Sigmoid colon (tissue), 7 donors: ENCODE measurements around the gene PCED1B. TPM values are rescaled to one million over a fixed set of nuclear protein-coding genes. Genes with fewer than 3 reads are reported as not detected.
"Not testable (repeated sequence)": the region's sequence is repeated elsewhere in the genome, so short reads cannot be mapped to it uniquely, and the experiment has no call there.

Experiments used
- DNase-seq: peaks from one replicate; pipeline ENCODE4 v3.0.0-alpha.2; 2019
- H3K27ac ChIP-seq, 4 donors: fragments of 200-600 bp; sonication (generic); one replicate each; pipeline ENCODE4 v1.5.1; 2016 to 2019; ENCODE audit warnings: mild to moderate bottlenecking in 1 of 4
- H3K27me3 ChIP-seq, 3 donors: fragments of 200-600 bp; sonication (generic); one replicate each; pipeline ENCODE4 v1.5.1; 2019; ENCODE audit warnings: mild to moderate bottlenecking in 1 of 3
- H3K36me3 ChIP-seq, 4 donors: fragments of 200-600 bp; sonication (generic); one replicate each; pipeline ENCODE4 v1.5.1; 2016 to 2019
- H3K4me1 ChIP-seq, 4 donors: fragments of 200-600 bp; sonication (generic); one replicate each; pipeline ENCODE4 v1.5.1; 2017 to 2019
- H3K4me3 ChIP-seq, 4 donors: fragments of 200-600 bp; sonication (generic); one replicate each; pipeline ENCODE4 v1.5.1; 2017 to 2019; ENCODE audit warnings: mild to moderate bottlenecking in 2 of 4, moderate library complexity in 1 of 4
- H3K9me3 ChIP-seq, 4 donors: fragments of 200-600 bp in 3 of 4; sonication (generic) in 3 of 4; one replicate each; pipeline versions ENCODE4 v1.5.1 to v1.6.1; 2013 to 2019
- CTCF ChIP-seq, 4 experiments: fragments of 450-650 bp in 3 of 4; fragments of 200-600 bp in 1 of 4; IDR thresholded peaks; one replicate each; pipeline ENCODE4 v1.5.1; 2016 to 2019; ENCODE audit warnings: antibody characterized with exemption in 4 of 4, mild to moderate bottlenecking in 3 of 4, moderate library complexity in 2 of 4
- EP300 ChIP-seq, 4 donors: sonication (generic); formaldehyde crosslinking; IDR thresholded peaks; one replicate each; pipeline ENCODE4 v1.6.1; 2017; ENCODE audit warnings: antibody characterized with exemption in 4 of 4
- POLR2A ChIP-seq, 2 donors: fragments of 450-650 bp; IDR thresholded peaks; one replicate each; pipeline ENCODE4 v1.6.1; 2016; ENCODE audit warnings: antibody characterized with exemption in 2 of 2, mild to moderate bottlenecking in 2 of 2, moderate library complexity in 2 of 2
- POLR2AphosphoS5 ChIP-seq, 4 donors: sonication (generic); formaldehyde crosslinking; IDR thresholded peaks; one replicate each; pipeline ENCODE4 v1.6.1; 2017; ENCODE audit warnings: antibody characterized with exemption in 4 of 4
- WGBS, 2 donors: extraction: QIAGEN DNeasy Blood & Tissue Kit; methylation state at CpG; one replicate each; pipeline ENCODE4 v1.1.7; 2013; 5-methylcytosine and 5-hydroxymethylcytosine counted together
- intact Hi-C: fragments of 100-400 bp; cut with DNase I; formaldehyde crosslinking; loops from one replicate; pipeline ENCODE4 v1.15.1; 2023
- polyA plus RNA-seq, 3 donors: library from polyadenylated mRNA; stranded (reverse); fragments of 200-250 nt; gene quantifications; one replicate each; pipeline ENCODE4 v1.2.3, GENCODE V29; 2013
- total RNA-seq, 4 donors: library from RNA; depleted of rRNA; stranded (reverse); fragments of >200 nt; gene quantifications; one replicate each; pipeline ENCODE4 v1.1.0, GENCODE V29; 2016
- donor health status: healthy with polysubstance abuse.
- donor health status: Bipolar disorder and iron deficiency.
- donor health status: healthy.

PCED1B gene
- total and polyA plus RNA-seq, 7 donors: 1.2 to 11.9 (median 5.7) TPM

DNA sequence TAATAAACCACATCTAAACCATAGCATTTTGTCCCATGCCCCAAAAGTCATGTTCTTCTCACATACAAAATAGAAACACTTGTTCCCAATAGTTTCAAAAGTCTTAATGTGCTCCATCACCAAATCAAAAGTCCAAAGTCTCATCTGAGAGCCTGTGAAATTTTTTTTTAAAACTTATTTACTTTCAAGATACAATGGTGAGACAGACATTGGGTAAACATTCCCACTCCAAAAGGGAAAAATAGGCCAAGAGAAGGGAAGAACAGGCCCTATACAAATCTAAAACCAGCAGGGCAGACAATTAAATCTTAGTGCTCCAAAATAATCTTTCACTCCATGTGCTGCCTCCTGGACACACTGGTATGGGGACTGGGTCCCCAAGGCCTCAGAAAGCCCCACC lies 84.7 kb downstream of the PCED1B start:
- H3K27me3 ChIP-seq: no peaks in the 10 kb centered on the region
- no peaks in the 10 kb centered on the region for H3K36me3 ChIP-seq
- H3K9me3 ChIP-seq: peaks cover 0 to 3% (median 0%) of the 10 kb centered on the region in 4 donors
- intact Hi-C loops: no loop called here
- no peak overlapping the region for H3K27ac ChIP-seq
- no peak overlapping the region for H3K4me3 ChIP-seq
- TF ChIP-seq EP300 (IDR thresholded peaks at IDR 0.05) (no peak), CTCF (IDR thresholded peaks at IDR 0.05) (no peak), POLR2AphosphoS5 (IDR thresholded peaks at IDR 0.05) (no peak)
- DNase-seq: no peak
- peaks cover 0 to 15% (median 2%) of the 10 kb centered on the region in 4 donors for H3K4me1 ChIP-seq

GRCh38 chr12:47164724-47165439 lies 85.5 kb downstream of the PCED1B start:
- intact Hi-C loops: no loop called here
- Histone ChIP-seq H3K36me3 (no peaks in the 10 kb centered on the region), H3K27ac (no peak overlapping the region), H3K9me3 (peaks cover 0 to 3% (median 0%) of the 10 kb centered on the region in 4 donors), H3K4me3 (no peak overlapping the region), H3K4me1 (peaks cover 0 to 15% (median 2%) of the 10 kb centered on the region in 4 donors), H3K27me3 (no peaks in the 10 kb centered on the region)
- TF ChIP-seq POLR2A (IDR thresholded peaks at IDR 0.05) (no peak), CTCF (IDR thresholded peaks at IDR 0.05) (no peak), POLR2AphosphoS5 (IDR thresholded peaks at IDR 0.05) (no peak), EP300 (IDR thresholded peaks at IDR 0.05) (no peak)
- no peak for DNase-seq
- 92 to 96% methylated on average over 2 of the region's 2 CpGs for WGBS, 2 donors

- H3K27ac ChIP-seq: no peak overlapping the region
- WGBS, 2 donors: 71 to 72% methylated on average over 5 of the region's 5 CpGs
These were observed 86.5 kb downstream of the PCED1B start for GRCh38 chr12:47165934-47166333.

DNA sequence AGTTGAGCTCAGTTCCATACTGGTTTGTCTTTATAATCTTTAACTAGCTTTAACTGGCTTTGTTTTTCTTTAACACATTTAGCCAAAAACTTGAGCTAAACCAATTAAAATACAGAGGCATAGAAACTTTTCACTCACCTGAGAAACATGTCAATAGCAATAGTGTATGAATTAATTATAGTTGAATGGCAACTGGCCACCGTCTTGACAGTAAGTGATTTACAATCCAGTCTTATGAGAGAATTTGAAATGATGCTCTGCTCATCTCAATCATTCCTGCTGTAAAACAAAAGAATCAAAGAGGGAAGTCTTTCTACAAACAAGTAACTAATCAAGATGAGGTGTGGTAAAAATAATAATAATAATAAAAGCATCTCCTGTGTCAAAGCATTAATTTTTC lies 86.9 kb downstream of the PCED1B start:
- Histone ChIP-seq H3K9me3 (peaks cover 0 to 3% (median 0%) of the 10 kb centered on the region in 4 donors), H3K27ac (no peak overlapping the region), H3K4me3 (no peak overlapping the region), H3K36me3 (no peaks in the 10 kb centered on the region), H3K27me3 (no peaks in the 10 kb centered on the region), H3K4me1 (peaks cover 0 to 15% (median 2%) of the 10 kb centered on the region in 4 donors)
- TF ChIP-seq POLR2AphosphoS5 (IDR thresholded peaks at IDR 0.05): no peak
- no peak for TF ChIP-seq POLR2A (IDR thresholded peaks at IDR 0.05)
- no peak for TF ChIP-seq EP300 (IDR thresholded peaks at IDR 0.05)
- TF ChIP-seq CTCF (IDR thresholded peaks at IDR 0.05): no peak
- intact Hi-C loops: no loop called here
- no peak for DNase-seq
- 0 to 87% methylated on average over 1 of the region's 1 CpG for WGBS, 2 donors

More at GRCh38 chr12:47165934-47166333, 86.5 kb downstream of the PCED1B start:
- no peaks in the 10 kb centered on the region for H3K36me3 ChIP-seq
- peaks cover 0 to 15% (median 2%) of the 10 kb centered on the region in 4 donors for H3K4me1 ChIP-seq
- H3K27me3 ChIP-seq: no peaks in the 10 kb centered on the region
- H3K4me3 ChIP-seq: no peak overlapping the region
- TF ChIP-seq POLR2AphosphoS5 (IDR thresholded peaks at IDR 0.05): no peak
- TF ChIP-seq EP300 (IDR thresholded peaks at IDR 0.05): no peak
- TF ChIP-seq POLR2A (IDR thresholded peaks at IDR 0.05): no peak
- no peak for TF ChIP-seq CTCF (IDR thresholded peaks at IDR 0.05)
- intact Hi-C loops: no loop called here
- H3K9me3 ChIP-seq: peaks cover 0 to 3% (median 0%) of the 10 kb centered on the region in 4 donors
- DNase-seq: no peak

- intact Hi-C loops, H3K27ac ChIP-seq, H3K9me3 ChIP-seq, H3K36me3 ChIP-seq, H3K4me1 ChIP-seq, DNase-seq, H3K4me3 ChIP-seq, H3K27me3 ChIP-seq: not testable (repeated sequence)
- 90 to 96% methylated on average over 16 of the region's 16 CpGs for WGBS, 2 donors
These were observed 90.9 kb downstream of the PCED1B start for GRCh38 chr12:47170281-47170680.
